GM21825 (cell line): ENCODE measurements around the gene IL1RAP.
"Not testable (repeated sequence)": the region's sequence is repeated elsewhere in the genome, so short reads cannot be mapped to it uniquely, and the experiment has no call there.

Source experiments
- ATAC-seq: cut with Tn5 transposase; IDR thresholded peaks from one replicate; pipeline ENCODE4 v1.9.1; 2021; ENCODE audit warnings: mild to moderate bottlenecking, moderate library complexity; ENCODE audit not compliant: unreplicated experiment

Gene IL1RAP

DNA sequence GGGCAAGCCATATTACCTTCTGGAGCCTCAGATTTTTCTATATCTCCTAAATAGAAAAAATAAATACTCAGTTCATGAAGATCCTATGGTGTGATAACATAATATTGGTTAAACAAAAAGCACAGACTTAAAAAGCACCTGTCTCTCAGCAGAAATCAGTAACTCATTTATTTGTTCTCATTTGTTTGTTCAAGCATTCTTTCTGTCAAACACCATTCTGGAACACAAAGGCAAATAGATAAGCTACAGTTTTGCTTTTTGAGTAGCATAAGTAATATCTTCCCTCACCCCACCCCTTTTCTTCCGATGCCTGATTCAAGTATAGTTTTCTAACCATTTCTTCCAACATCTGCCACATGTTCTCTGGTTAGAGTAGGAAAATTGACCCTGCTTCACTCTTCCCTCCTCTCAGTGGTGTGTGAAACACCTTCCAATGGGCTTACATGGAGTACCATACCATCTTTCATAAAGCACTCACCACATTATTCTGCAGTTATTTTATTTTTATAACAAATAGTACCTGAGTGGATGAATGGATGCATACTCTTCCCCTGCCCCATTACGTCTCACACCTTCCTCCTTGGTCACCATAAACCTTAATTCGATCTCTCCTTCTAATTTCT lies 8.4 kb upstream of the IL1RAP start:
- ATAC-seq: no peak

DNA sequence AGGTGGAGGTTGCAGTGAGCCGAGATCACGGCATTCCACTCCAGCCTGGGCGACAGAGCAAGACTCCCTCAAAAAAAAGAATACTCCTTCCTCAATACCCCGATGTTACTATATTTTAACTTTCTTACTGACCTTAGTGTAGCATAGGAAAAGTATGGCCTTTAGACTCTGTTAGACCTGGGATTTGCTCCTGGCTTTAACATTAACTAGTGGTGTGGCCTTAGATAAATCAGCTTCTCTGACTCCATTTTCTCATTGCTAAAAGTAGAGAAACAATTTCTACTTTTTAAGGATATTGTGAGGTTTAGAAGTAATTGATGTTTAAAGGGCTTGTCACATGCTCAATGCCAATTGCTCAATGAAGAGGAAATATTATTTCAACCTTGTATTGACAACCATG lies 7.6 kb upstream of the IL1RAP start:
- no peak for ATAC-seq

DNA sequence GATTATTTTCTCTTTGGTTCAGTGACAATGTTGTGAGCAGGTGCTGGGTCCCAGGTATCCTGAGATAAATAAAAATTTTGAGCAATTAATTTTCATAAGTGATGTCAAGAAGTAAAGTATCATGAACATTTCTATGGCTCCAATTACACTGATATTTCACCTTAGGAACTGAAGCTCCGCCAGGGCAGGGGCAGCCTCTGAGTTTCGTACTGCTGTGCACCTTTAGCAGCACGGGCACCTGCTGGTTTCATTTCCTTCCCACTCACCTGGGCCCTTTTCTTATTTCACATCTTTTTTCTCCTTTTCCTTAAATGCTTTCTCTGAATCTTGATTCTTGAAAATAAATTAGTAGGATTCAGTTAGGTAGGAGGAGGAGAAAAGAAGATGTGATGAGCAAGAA lies 1.2 kb upstream of the IL1RAP start:
- no peak for ATAC-seq

GRCh38 chr3:190514413-190515153 lies 698 bp downstream of the IL1RAP start:
- ATAC-seq: no peak

- no peak for ATAC-seq
Measured at GRCh38 chr3:190516416-190516815, 2.5 kb downstream of the IL1RAP start.

DNA sequence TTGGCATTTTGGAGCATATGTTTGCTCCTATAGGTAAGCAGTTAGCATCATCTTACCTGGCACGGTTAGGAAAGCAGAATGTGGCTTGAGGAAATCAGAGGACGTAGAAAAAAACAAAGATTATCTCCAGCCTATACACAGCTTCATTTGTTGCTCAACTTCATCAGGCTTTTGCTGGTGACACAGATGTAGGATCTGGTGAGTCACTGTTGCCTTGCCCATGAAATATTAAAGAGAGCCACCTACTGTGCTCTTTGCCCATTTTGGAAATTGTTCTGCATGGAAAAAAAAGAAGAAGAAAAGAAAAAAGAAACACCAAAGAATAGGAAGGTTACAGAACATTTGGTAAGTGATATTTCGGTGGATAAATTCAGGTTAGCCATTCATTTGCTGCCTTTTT lies 3.8 kb downstream of the IL1RAP start:
- no peak for ATAC-seq

GRCh38 chr3:190518531-190518930 lies 4.6 kb downstream of the IL1RAP start:
- not testable (repeated sequence) for ATAC-seq

GRCh38 chr3:190519886-190520285 lies 6.0 kb downstream of the IL1RAP start:
- ATAC-seq: no peak

- no peak for ATAC-seq
Measured at GRCh38 chr3:190521998-190522397, 8.1 kb downstream of the IL1RAP start.

GRCh38 chr3:190522621-190523222 lies 8.8 kb downstream of the IL1RAP start:
- no peak for ATAC-seq

GRCh38 chr3:190524942-190525341 lies 11.1 kb downstream of the IL1RAP start:
- no peak for ATAC-seq

DNA sequence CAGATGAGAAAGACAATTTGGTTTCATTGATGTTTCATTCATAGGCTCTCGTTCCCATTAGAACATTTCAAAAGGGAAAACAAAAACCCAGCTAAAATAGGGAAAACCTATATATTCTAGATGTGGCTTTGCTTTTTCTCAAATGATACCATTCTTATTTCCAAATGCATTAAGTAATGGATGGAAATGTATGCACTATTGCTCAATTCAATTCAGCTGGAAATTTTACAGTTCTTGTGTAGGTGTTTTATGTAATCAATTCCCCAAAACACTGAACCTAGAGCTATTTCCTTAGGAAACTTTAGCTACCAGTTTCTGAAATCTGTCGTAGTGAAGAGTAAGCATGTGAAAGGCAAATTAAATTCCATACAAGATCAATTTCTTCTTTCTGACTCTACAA lies 11.7 kb downstream of the IL1RAP start:
- no peak for ATAC-seq

GRCh38 chr3:190526787-190527762 lies 13.2 kb downstream of the IL1RAP start:
- ATAC-seq: no peak

- ATAC-seq: no peak
Measured at GRCh38 chr3:190528706-190529105, 14.8 kb downstream of the IL1RAP start.

DNA sequence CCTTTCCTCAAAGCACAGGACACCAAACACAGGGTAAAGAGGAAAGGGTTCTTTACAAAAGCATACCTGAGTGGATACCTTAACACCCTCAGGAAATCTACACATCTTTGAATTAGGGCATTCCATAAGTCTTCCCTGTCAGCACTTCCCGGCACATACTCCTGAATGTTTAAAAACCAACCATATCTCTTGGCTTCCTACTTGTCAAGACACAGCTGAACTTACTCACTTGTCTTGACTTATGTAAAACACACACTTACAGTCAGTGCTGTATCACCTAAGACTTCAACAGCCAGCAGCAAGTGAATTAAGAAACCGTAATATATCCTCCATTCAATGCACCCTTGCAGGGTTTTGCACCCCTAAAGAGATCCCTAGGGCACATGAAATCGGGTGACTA lies 17.5 kb downstream of the IL1RAP start:
- no peak for ATAC-seq

GRCh38 chr3:190532731-190533203 lies 18.9 kb downstream of the IL1RAP start:
- ATAC-seq: no peak

DNA sequence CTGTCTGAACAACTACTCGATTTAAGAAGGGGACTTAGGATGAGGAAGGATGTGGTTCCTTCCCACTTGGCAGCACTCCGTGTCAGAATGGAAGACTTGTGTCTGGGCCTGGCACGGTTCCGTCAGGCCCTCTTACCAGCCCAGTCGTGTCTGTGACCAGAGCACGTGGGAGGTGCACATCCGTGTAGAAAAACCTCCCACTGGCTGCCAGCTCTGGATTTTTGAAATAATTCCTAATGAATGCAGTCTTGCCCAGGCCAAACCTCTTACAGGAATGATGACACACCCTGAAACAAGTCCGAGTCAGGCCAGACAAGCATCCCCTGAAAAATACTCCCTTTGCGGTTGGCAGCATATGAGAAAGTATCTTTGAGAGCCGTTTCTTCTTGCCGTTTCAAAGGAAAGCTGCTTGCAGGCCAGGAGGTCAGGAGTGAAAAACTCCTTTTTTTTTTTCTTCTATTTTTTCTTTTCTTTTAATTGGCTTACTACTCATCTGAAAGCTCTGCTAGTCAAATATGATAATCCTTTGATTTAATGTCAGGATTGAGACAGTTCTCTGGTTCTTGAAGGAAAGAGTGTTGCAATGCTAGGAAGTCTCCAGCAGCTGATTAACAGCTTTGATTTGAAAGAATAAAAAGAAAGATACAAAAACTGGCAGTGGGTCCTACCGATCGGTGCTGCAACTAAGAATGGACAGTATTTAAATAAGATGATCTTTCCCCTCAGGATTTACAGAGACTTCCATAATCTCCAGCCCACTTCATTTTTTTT lies 19.8 kb downstream of the IL1RAP start:
- ATAC-seq: no peak

DNA sequence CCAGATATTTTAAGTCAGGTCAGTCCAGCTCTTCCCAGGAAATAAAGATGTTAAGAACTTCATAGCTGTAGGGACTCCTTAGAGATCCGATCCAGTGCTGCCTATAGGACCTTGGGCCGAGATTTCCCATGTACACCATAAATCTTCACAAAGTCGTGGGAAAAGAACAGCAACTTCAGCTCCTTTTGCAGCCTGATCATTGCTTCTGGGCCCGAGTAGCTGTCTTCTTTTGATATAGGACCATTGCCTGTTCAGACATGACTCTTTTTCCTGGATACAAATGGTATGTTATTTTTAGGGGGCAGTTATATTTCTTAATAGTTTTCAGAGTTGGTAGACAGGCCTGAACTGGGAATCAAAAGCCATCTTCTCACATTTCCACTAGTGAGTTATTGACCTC lies 20.5 kb downstream of the IL1RAP start:
- no peak for ATAC-seq

DNA sequence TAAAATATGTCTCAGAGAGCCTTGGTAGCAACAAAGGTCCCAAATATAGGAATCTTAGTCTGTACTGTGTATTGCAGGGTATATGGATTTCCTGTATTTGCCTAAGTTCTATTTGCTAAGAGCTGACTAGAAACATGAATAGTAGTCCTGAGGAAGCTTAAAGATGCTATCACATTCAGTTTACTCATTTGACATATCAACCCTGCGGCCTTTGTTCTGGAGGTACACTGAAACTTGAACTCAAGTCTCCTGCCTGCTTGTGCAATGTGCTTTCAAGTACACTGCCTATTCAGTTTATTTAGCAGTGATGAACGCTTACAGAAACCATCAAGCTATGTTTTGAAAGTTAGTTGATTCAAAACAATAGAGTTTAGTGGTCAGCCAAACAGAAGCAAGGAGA lies 21.1 kb downstream of the IL1RAP start:
- ATAC-seq: no peak

DNA sequence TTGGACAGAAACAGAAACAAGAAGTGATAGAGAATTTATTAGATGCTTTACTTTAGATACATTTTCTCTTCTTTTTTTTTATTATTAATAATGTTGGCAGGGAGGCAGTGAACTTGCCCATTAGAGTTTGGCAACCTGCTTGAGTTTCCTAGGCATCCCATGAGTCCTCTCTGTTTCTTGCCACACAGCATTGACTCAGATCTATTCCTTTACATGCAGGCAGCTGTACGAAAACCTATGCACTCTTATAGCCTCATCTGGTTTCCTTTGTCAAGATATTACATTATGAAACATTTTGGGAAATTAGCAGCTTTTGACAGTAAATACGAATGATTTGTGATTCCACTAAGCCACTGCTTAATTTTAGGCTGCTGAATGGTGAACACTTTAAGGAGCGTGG lies 23.3 kb downstream of the IL1RAP start:
- ATAC-seq: no peak
